GM23338 (cell line): Measurements from ENCODE around the gene CFDP1. TPM values are rescaled to one million over a fixed set of nuclear protein-coding genes. Genes with fewer than 3 reads are reported as not detected.

Experiments
- ATAC-seq: fragments of 200-7000 bp; cut with Tn5 transposase; 3 replicates; pipeline ENCODE4 v1.9.1; 2020
- DNase-seq: peaks from one replicate; pipeline ENCODE4 v3.0.0-alpha.2; 2015; ENCODE audit warnings: low spot score
- H2AFZ ChIP-seq: fragments of 200-600 bp; sonication (generic); 2 replicates; pipeline ENCODE4 v1.8.0; 2016; ENCODE audit warnings: antibody characterized with exemption, mild to moderate bottlenecking, moderate library complexity
- H3F3A ChIP-seq: fragments of 200-600 bp; sonication (generic); replicated peaks from 2 replicates; pipeline ENCODE4 v1.8.0; 2017; ENCODE audit warnings: antibody characterized with exemption, mixed run types, low read depth
- H3K27ac ChIP-seq: fragments of 200-600 bp; sonication (generic); 2 replicates; pipeline ENCODE4 v1.6.1; 2016; ENCODE audit warnings: low read depth
- H3K27me3 ChIP-seq: fragments of 200-600 bp; sonication (generic); 2 replicates; pipeline ENCODE4 v1.8.0; 2016; ENCODE audit warnings: mild to moderate bottlenecking, mixed run types, moderate library complexity; ENCODE audit not compliant: insufficient read depth
- H3K36me3 ChIP-seq: fragments of 200-600 bp; sonication (generic); 2 replicates; pipeline ENCODE4 v1.8.0; 2016; ENCODE audit warnings: mild to moderate bottlenecking; ENCODE audit not compliant: insufficient read depth
- H3K4me1 ChIP-seq: fragments of 200-600 bp; sonication (generic); 2 replicates; pipeline ENCODE4 v1.8.0; 2016; ENCODE audit warnings: mild to moderate bottlenecking, moderate library complexity; ENCODE audit not compliant: insufficient read depth
- H3K4me2 ChIP-seq: fragments of 200-600 bp; sonication (generic); 2 replicates; pipeline ENCODE4 v1.7.1; 2017; ENCODE audit warnings: mixed run types
- H3K4me3 ChIP-seq: fragments of 200-600 bp; sonication (generic); 2 replicates; pipeline ENCODE4 v1.6.1; 2016; ENCODE audit warnings: mixed run types
- H3K79me2 ChIP-seq: fragments of 200-600 bp; sonication (generic); replicated peaks from 2 replicates; pipeline ENCODE4 v1.8.0; 2017; ENCODE audit warnings: mild to moderate bottlenecking; ENCODE audit not compliant: insufficient read depth
- H3K9me2 ChIP-seq: fragments of 200-600 bp; sonication (generic); 2 replicates; pipeline ENCODE4 v1.8.0; 2017; ENCODE audit not compliant: insufficient read depth
- H4K20me1 ChIP-seq: fragments of 200-600 bp; sonication (generic); replicated peaks from 2 replicates; pipeline ENCODE4 v1.8.0; 2017; ENCODE audit warnings: mild to moderate bottlenecking; ENCODE audit not compliant: insufficient read depth
- H3K27ac Mint-ChIP-seq: 2 replicates; pipeline ENCODE4 v1.8.0; 2020; ENCODE audit warnings: inconsistent platforms, mild to moderate bottlenecking, moderate library complexity, mixed read lengths
- H3K27me3 Mint-ChIP-seq: 3 replicates; pipeline ENCODE4 v1.8.0; 2022; ENCODE audit warnings: low read depth, mild to moderate bottlenecking, moderate library complexity, mixed read lengths, inconsistent platforms; ENCODE audit not compliant: insufficient read depth, poor library complexity
- H3K36me3 Mint-ChIP-seq: 3 replicates; pipeline ENCODE4 v1.8.0; 2021; ENCODE audit warnings: low read depth, mild to moderate bottlenecking, inconsistent platforms, moderate library complexity, mixed read lengths
- H3K4me1 Mint-ChIP-seq: 3 replicates; pipeline ENCODE4 v1.8.0; 2020; ENCODE audit warnings: mild to moderate bottlenecking, inconsistent platforms, mixed read lengths
- H3K4me3 Mint-ChIP-seq: 3 replicates; pipeline ENCODE4 v1.8.0; 2021; ENCODE audit warnings: moderate library complexity, mild to moderate bottlenecking, inconsistent platforms, mixed read lengths
- H3K9me3 Mint-ChIP-seq: 3 replicates; pipeline ENCODE4 v1.8.0; 2020; ENCODE audit warnings: moderate library complexity, mild to moderate bottlenecking, inconsistent platforms, mixed read lengths
- EZH2 ChIP-seq: fragments of 200-600 bp; sonication (generic); IDR thresholded peaks from one replicate; pipeline ENCODE4 v1.8.0; 2017; ENCODE audit warnings: antibody characterized with exemption, mild to moderate bottlenecking, low read depth; ENCODE audit not compliant: unreplicated experiment
- EZH2phosphoT487 ChIP-seq: fragments of 200-600 bp; sonication (generic); IDR thresholded peaks from one replicate; pipeline ENCODE4 v1.8.1; 2018; ENCODE audit warnings: antibody characterized with exemption; ENCODE audit not compliant: unreplicated experiment
- JUNB ChIP-seq: IDR thresholded peaks from one replicate; pipeline ENCODE4 v1.6.1; 2016; ENCODE audit warnings: antibody characterized with exemption; ENCODE audit not compliant: unreplicated experiment
- POLR2AphosphoS5 ChIP-seq: IDR thresholded peaks from 2 replicates; pipeline ENCODE4 v1.6.1; 2016; ENCODE audit warnings: antibody characterized with exemption, low read depth
- ZNF114 ChIP-seq: fragments of 250-450 bp; sonication (Bioruptor Pico); IDR thresholded peaks from 2 replicates; pipeline ENCODE4 v1.5.0; 2020; ENCODE audit warnings: mild to moderate bottlenecking, moderate library complexity
- ZNF331 ChIP-seq: fragments of 250-450 bp; sonication (Bioruptor Pico); IDR thresholded peaks from 2 replicates; pipeline ENCODE4 v1.5.0; 2020; ENCODE audit warnings: low read depth, mild to moderate bottlenecking, moderate library complexity
- polyA plus RNA-seq: library from polyadenylated mRNA; unstranded; fragments of >200 nt; fragmentation: Nextera tagmentation; extraction: Ambion mirVana; gene quantifications from 2 replicates; pipeline ENCODE4 v1.2.1, GENCODE V29; 2016
- total RNA-seq: library from RNA; depleted of rRNA; stranded (reverse); fragments of >200 nt; shearing (Covaris generic); gene quantifications from 2 replicates; pipeline ENCODE4 v1.2.3, GENCODE V29; 2014
- TF ChIP-seq, protein P1 (sequence below), 2 experiments: fragments of 200-600 bp in 1 of 2; sonication (generic) in 1 of 2; conservative IDR thresholded peaks; 2 replicates each; pipeline versions ENCODE4 v1.5.1 to v1.6.1; 2016 to 2017; ENCODE audit warnings: antibody characterized with exemption in 2 of 2, low read depth in 2 of 2, mild to moderate bottlenecking in 2 of 2, moderate library complexity in 1 of 2
- TF ChIP-seq, protein P2 (sequence below): IDR thresholded peaks from 2 replicates; pipeline ENCODE4 v1.6.1; 2016; ENCODE audit warnings: antibody characterized with exemption
- TF ChIP-seq, protein P3 (sequence below): IDR thresholded peaks from one replicate; pipeline ENCODE4 v1.6.1; 2018; ENCODE audit warnings: antibody characterized with exemption; ENCODE audit not compliant: unreplicated experiment

Gene CFDP1
- total and polyA plus RNA-seq, 2 experiments from 2014 or later = 89.9 to 224 TPM

DNA sequence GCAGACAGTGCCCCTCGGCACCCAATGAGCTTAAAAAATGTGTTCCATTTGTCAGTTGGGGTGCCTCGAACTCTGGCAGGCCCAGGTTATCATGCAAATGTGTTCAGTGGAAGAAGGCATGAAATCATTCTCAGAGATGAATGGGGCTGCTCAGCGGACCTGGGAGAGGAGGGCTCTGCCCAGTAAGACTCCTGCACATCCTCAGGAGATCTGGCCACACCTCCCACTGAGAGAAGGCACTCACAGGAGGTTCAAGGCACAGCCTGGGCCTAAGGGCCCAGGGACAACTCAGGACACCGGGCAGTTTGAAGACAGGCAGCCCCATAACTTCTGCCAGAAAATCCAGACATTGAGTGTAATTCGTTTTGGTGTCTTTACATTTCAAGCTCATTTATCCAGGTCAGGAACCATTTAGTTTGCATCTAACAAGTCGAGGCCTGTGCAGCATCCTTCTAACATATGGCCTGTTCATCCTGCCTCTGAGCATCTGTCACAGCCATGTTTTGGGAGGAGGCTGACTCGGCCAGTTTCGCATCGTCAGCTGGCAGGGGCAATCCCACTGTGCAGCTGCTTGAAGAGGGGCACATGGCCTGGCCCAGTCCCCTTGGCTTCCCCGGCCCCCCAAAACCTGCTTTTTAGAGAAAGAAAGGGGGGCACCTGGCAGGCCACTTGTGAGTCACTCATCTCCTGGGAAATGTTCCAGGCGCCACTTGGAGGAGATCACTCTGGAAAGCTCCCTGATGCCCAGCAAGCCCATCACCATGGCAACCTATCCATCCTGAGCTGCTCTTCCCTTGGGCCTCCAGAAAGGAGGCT lies 150.6 kb downstream of the CFDP1 start:
- Histone ChIP-seq H3K4me3 (no peak overlapping the region), H3K79me2 (no peaks in the 10 kb centered on the region), H3K36me3 (no peaks in the 10 kb centered on the region), H2AFZ (no peak overlapping the region), H3K4me2 (no peak overlapping the region), H3K9me2 (no peaks in the 10 kb centered on the region), H3K27ac (no peak overlapping the region), H4K20me1 (no peaks in the 10 kb centered on the region), H3F3A (peaks cover 4% of the 10 kb centered on the region; the same call in 1 of the 2 replicates), H3K27me3 (no peaks in the 10 kb centered on the region), H3K4me1 (no peaks in the 10 kb centered on the region; the same call in 1 of the 2 replicates)
- no peak for TF ChIP-seq EZH2phosphoT487
- TF ChIP-seq EZH2 = no peak
- TF ChIP-seq POLR2AphosphoS5 = no peak
- TF ChIP-seq JUNB = no peak
- TF ChIP-seq, protein P1, sequence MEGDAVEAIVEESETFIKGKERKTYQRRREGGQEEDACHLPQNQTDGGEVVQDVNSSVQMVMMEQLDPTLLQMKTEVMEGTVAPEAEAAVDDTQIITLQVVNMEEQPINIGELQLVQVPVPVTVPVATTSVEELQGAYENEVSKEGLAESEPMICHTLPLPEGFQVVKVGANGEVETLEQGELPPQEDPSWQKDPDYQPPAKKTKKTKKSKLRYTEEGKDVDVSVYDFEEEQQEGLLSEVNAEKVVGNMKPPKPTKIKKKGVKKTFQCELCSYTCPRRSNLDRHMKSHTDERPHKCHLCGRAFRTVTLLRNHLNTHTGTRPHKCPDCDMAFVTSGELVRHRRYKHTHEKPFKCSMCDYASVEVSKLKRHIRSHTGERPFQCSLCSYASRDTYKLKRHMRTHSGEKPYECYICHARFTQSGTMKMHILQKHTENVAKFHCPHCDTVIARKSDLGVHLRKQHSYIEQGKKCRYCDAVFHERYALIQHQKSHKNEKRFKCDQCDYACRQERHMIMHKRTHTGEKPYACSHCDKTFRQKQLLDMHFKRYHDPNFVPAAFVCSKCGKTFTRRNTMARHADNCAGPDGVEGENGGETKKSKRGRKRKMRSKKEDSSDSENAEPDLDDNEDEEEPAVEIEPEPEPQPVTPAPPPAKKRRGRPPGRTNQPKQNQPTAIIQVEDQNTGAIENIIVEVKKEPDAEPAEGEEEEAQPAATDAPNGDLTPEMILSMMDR (conservative IDR thresholded peaks at IDR 0.05; ENCODE audit: low read depth in 2 of 2) = no peak
- no peak for TF ChIP-seq ZNF114
- TF ChIP-seq ZNF331 (CRISPR knock-in tag) = no peak
- TF ChIP-seq, protein P2, sequence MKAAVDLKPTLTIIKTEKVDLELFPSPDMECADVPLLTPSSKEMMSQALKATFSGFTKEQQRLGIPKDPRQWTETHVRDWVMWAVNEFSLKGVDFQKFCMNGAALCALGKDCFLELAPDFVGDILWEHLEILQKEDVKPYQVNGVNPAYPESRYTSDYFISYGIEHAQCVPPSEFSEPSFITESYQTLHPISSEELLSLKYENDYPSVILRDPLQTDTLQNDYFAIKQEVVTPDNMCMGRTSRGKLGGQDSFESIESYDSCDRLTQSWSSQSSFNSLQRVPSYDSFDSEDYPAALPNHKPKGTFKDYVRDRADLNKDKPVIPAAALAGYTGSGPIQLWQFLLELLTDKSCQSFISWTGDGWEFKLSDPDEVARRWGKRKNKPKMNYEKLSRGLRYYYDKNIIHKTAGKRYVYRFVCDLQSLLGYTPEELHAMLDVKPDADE = no peak
- TF ChIP-seq, protein P3, sequence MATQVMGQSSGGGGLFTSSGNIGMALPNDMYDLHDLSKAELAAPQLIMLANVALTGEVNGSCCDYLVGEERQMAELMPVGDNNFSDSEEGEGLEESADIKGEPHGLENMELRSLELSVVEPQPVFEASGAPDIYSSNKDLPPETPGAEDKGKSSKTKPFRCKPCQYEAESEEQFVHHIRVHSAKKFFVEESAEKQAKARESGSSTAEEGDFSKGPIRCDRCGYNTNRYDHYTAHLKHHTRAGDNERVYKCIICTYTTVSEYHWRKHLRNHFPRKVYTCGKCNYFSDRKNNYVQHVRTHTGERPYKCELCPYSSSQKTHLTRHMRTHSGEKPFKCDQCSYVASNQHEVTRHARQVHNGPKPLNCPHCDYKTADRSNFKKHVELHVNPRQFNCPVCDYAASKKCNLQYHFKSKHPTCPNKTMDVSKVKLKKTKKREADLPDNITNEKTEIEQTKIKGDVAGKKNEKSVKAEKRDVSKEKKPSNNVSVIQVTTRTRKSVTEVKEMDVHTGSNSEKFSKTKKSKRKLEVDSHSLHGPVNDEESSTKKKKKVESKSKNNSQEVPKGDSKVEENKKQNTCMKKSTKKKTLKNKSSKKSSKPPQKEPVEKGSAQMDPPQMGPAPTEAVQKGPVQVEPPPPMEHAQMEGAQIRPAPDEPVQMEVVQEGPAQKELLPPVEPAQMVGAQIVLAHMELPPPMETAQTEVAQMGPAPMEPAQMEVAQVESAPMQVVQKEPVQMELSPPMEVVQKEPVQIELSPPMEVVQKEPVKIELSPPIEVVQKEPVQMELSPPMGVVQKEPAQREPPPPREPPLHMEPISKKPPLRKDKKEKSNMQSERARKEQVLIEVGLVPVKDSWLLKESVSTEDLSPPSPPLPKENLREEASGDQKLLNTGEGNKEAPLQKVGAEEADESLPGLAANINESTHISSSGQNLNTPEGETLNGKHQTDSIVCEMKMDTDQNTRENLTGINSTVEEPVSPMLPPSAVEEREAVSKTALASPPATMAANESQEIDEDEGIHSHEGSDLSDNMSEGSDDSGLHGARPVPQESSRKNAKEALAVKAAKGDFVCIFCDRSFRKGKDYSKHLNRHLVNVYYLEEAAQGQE = no peak
- peaks cover 13% of the 10 kb centered on the region for H3K36me3 Mint-ChIP-seq
- peaks cover 6% of the 10 kb centered on the region; the same call in 2 of the 3 replicates for H3K4me1 Mint-ChIP-seq
- DNase-seq (peak; percentile 49), ATAC-seq (no peak)
- peaks cover 6% of the 10 kb centered on the region for H3K27me3 Mint-ChIP-seq
- H3K9me3 Mint-ChIP-seq = no peaks in the 10 kb centered on the region; the same call in 2 of the 3 replicates
- H3K4me3 Mint-ChIP-seq = no peak overlapping the region
- H3K27ac Mint-ChIP-seq = no peak overlapping the region
